ENCODE data around the gene KCTD4.
"Not testable (repeated sequence)": the region's sequence is repeated elsewhere in the genome, so short reads cannot be mapped to it uniquely, and the experiment has no call there.

KCTD4 gene

GRCh38 chr13:45200701-45201232, at the start of gene KCTD4:
Gene KCTD4, minus strand, starts transcription at chr13:45201045. Its CDS starts 6,478 bp downstream, at chr13:45194567.
- H3K4me1 ChIP-seq (ENCODE audit: control insufficient read depth, insufficient read depth, low read length) = peaks cover 17% of the 10 kb centered on the region
- no peak within 1 kb of the TSS for H3K27ac ChIP-seq (ENCODE audit: low read depth, low read length)
- no peak within 1 kb of the TSS for H3K9ac ChIP-seq (ENCODE audit: low read length)
- no peaks in the 10 kb centered on the region for H3K27me3 ChIP-seq (ENCODE audit: control insufficient read depth, insufficient read depth, low read length)
- H3K4me3 ChIP-seq (ENCODE audit: low read length) = no peak within 1 kb of the TSS
- H3K36me3 ChIP-seq (ENCODE audit: control insufficient read depth, insufficient read depth, low read length) = no peaks in the 10 kb centered on the region

- no peaks in the 10 kb centered on the region for H3K36me3 ChIP-seq (ENCODE audit: control insufficient read depth, insufficient read depth, low read length)
- H3K27ac ChIP-seq (ENCODE audit: low read depth, low read length) = no peak overlapping the region
Measured at GRCh38 chr13:45249662-45250061, 48.8 kb upstream of the KCTD4 start.

GRCh38 chr13:45244736-45245135, 43.9 kb upstream of the KCTD4 start:
- not testable (repeated sequence) for H3K36me3 ChIP-seq (ENCODE audit: control insufficient read depth, insufficient read depth, low read length); H3K27me3 ChIP-seq (ENCODE audit: control insufficient read depth, insufficient read depth, low read length); H3K27ac ChIP-seq (ENCODE audit: low read depth, low read length); H3K9ac ChIP-seq (ENCODE audit: low read length); H3K4me3 ChIP-seq (ENCODE audit: low read length)
- peaks cover 13% of the 10 kb centered on the region for H3K4me1 ChIP-seq (ENCODE audit: control insufficient read depth, insufficient read depth, low read length)

More at GRCh38 chr13:45249662-45250061, 48.8 kb upstream of the KCTD4 start:
- Histone ChIP-seq H3K4me3 (ENCODE audit: low read length) (no peak overlapping the region), H3K4me1 (ENCODE audit: control insufficient read depth, insufficient read depth, low read length) (no peaks in the 10 kb centered on the region), H3K9ac (ENCODE audit: low read length) (no peak overlapping the region), H3K27me3 (ENCODE audit: control insufficient read depth, insufficient read depth, low read length) (no peaks in the 10 kb centered on the region)

- Histone ChIP-seq H3K9ac (ENCODE audit: low read length) (no peak overlapping the region), H3K27ac (ENCODE audit: low read depth, low read length) (peak overlapping the region; percentile 33), H3K4me3 (ENCODE audit: low read length) (no peak overlapping the region)
Measured at GRCh38 chr13:45243077-45243476, 42.2 kb upstream of the KCTD4 start.

GRCh38 chr13:45242524-45242923, 41.7 kb upstream of the KCTD4 start:
- Histone ChIP-seq H3K9ac (ENCODE audit: low read length) (no peak overlapping the region), H3K4me3 (ENCODE audit: low read length) (no peak overlapping the region)

More at GRCh38 chr13:45243077-45243476, 42.2 kb upstream of the KCTD4 start:
- Histone ChIP-seq H3K36me3 (ENCODE audit: control insufficient read depth, insufficient read depth, low read length) (no peaks in the 10 kb centered on the region), H3K27me3 (ENCODE audit: control insufficient read depth, insufficient read depth, low read length) (no peaks in the 10 kb centered on the region), H3K4me1 (ENCODE audit: control insufficient read depth, insufficient read depth, low read length) (peaks cover 13% of the 10 kb centered on the region)

GRCh38 chr13:45242070-45242469, 41.2 kb upstream of the KCTD4 start:
- peak overlapping the region; percentile 44 for H3K27ac ChIP-seq (ENCODE audit: low read depth, low read length)
- no peak overlapping the region for H3K9ac ChIP-seq (ENCODE audit: low read length)
- no peaks in the 10 kb centered on the region for H3K36me3 ChIP-seq (ENCODE audit: control insufficient read depth, insufficient read depth, low read length)
- peaks cover 13% of the 10 kb centered on the region for H3K4me1 ChIP-seq (ENCODE audit: control insufficient read depth, insufficient read depth, low read length)
- no peak overlapping the region for H3K4me3 ChIP-seq (ENCODE audit: low read length)
- no peaks in the 10 kb centered on the region for H3K27me3 ChIP-seq (ENCODE audit: control insufficient read depth, insufficient read depth, low read length)

More at GRCh38 chr13:45242524-45242923, 41.7 kb upstream of the KCTD4 start:
- Histone ChIP-seq H3K36me3 (ENCODE audit: control insufficient read depth, insufficient read depth, low read length) (no peaks in the 10 kb centered on the region), H3K4me1 (ENCODE audit: control insufficient read depth, insufficient read depth, low read length) (peaks cover 13% of the 10 kb centered on the region), H3K27ac (ENCODE audit: low read depth, low read length) (peak overlapping the region; percentile 37), H3K27me3 (ENCODE audit: control insufficient read depth, insufficient read depth, low read length) (no peaks in the 10 kb centered on the region)

- no peaks in the 10 kb centered on the region for H3K27me3 ChIP-seq (ENCODE audit: control insufficient read depth, insufficient read depth, low read length)
- H3K36me3 ChIP-seq (ENCODE audit: control insufficient read depth, insufficient read depth, low read length) = no peaks in the 10 kb centered on the region
- no peak overlapping the region for H3K4me3 ChIP-seq (ENCODE audit: low read length)
- H3K9ac ChIP-seq (ENCODE audit: low read length) = no peak overlapping the region
- no peak overlapping the region for H3K27ac ChIP-seq (ENCODE audit: low read depth, low read length)
- peaks cover 13% of the 10 kb centered on the region for H3K4me1 ChIP-seq (ENCODE audit: control insufficient read depth, insufficient read depth, low read length)
Measured at GRCh38 chr13:45240143-45240542, 39.3 kb upstream of the KCTD4 start.

GRCh38 chr13:45238945-45239795, 38.3 kb upstream of the KCTD4 start:
- no peak overlapping the region for H3K4me3 ChIP-seq (ENCODE audit: low read length)
- H3K27me3 ChIP-seq (ENCODE audit: control insufficient read depth, insufficient read depth, low read length) = no peaks in the 10 kb centered on the region
- H3K9ac ChIP-seq (ENCODE audit: low read length) = no peak overlapping the region
- no peak overlapping the region for H3K27ac ChIP-seq (ENCODE audit: low read depth, low read length)
- no peaks in the 10 kb centered on the region for H3K36me3 ChIP-seq (ENCODE audit: control insufficient read depth, insufficient read depth, low read length)
- H3K4me1 ChIP-seq (ENCODE audit: control insufficient read depth, insufficient read depth, low read length) = peaks cover 13% of the 10 kb centered on the region

- H3K4me1 ChIP-seq (ENCODE audit: control insufficient read depth, insufficient read depth, low read length) = peaks cover 5% of the 10 kb centered on the region
- no peaks in the 10 kb centered on the region for H3K36me3 ChIP-seq (ENCODE audit: control insufficient read depth, insufficient read depth, low read length)
- no peak overlapping the region for H3K4me3 ChIP-seq (ENCODE audit: low read length)
- H3K27ac ChIP-seq (ENCODE audit: low read depth, low read length) = no peak overlapping the region
- H3K27me3 ChIP-seq (ENCODE audit: control insufficient read depth, insufficient read depth, low read length) = no peaks in the 10 kb centered on the region
- no peak overlapping the region for H3K9ac ChIP-seq (ENCODE audit: low read length)
Measured at GRCh38 chr13:45232591-45232990, 31.7 kb upstream of the KCTD4 start.

- H3K4me3 ChIP-seq (ENCODE audit: low read length) = no peak overlapping the region
- H3K4me1 ChIP-seq (ENCODE audit: control insufficient read depth, insufficient read depth, low read length) = peaks cover 5% of the 10 kb centered on the region
- no peak overlapping the region for H3K9ac ChIP-seq (ENCODE audit: low read length)
- no peaks in the 10 kb centered on the region for H3K36me3 ChIP-seq (ENCODE audit: control insufficient read depth, insufficient read depth, low read length)
- no peaks in the 10 kb centered on the region for H3K27me3 ChIP-seq (ENCODE audit: control insufficient read depth, insufficient read depth, low read length)
- H3K27ac ChIP-seq (ENCODE audit: low read depth, low read length) = peak overlapping the region; percentile 37
Measured at GRCh38 chr13:45231722-45232121, 30.9 kb upstream of the KCTD4 start.

- Histone ChIP-seq H3K27ac (ENCODE audit: low read depth, low read length) (peak overlapping the region; percentile 37), H3K27me3 (ENCODE audit: control insufficient read depth, insufficient read depth, low read length) (no peaks in the 10 kb centered on the region), H3K4me3 (ENCODE audit: low read length) (no peak overlapping the region), H3K36me3 (ENCODE audit: control insufficient read depth, insufficient read depth, low read length) (no peaks in the 10 kb centered on the region), H3K9ac (ENCODE audit: low read length) (no peak overlapping the region), H3K4me1 (ENCODE audit: control insufficient read depth, insufficient read depth, low read length) (peaks cover 5% of the 10 kb centered on the region)
Measured at GRCh38 chr13:45231305-45231704, 30.5 kb upstream of the KCTD4 start.

GRCh38 chr13:45229172-45229571, 28.3 kb upstream of the KCTD4 start:
- Histone ChIP-seq H3K4me1 (ENCODE audit: control insufficient read depth, insufficient read depth, low read length) (peaks cover 5% of the 10 kb centered on the region), H3K36me3 (ENCODE audit: control insufficient read depth, insufficient read depth, low read length) (no peaks in the 10 kb centered on the region), H3K27ac (ENCODE audit: low read depth, low read length) (no peak overlapping the region), H3K4me3 (ENCODE audit: low read length) (no peak overlapping the region), H3K9ac (ENCODE audit: low read length) (no peak overlapping the region), H3K27me3 (ENCODE audit: control insufficient read depth, insufficient read depth, low read length) (no peaks in the 10 kb centered on the region)

GRCh38 chr13:45228002-45228401, 27.2 kb upstream of the KCTD4 start:
- Histone ChIP-seq H3K4me3 (ENCODE audit: low read length) (no peak overlapping the region), H3K27ac (ENCODE audit: low read depth, low read length) (no peak overlapping the region), H3K36me3 (ENCODE audit: control insufficient read depth, insufficient read depth, low read length) (no peaks in the 10 kb centered on the region), H3K27me3 (ENCODE audit: control insufficient read depth, insufficient read depth, low read length) (no peaks in the 10 kb centered on the region), H3K9ac (ENCODE audit: low read length) (no peak overlapping the region), H3K4me1 (ENCODE audit: control insufficient read depth, insufficient read depth, low read length) (peaks cover 5% of the 10 kb centered on the region)

Measured in rectal smooth muscle tissue (tissue), 1 donor.